Upper lobe of right lung (tissue), 1 donor: ENCODE data around the gene ZNF438. TPM values are rescaled to one million over a fixed set of nuclear protein-coding genes. Genes with fewer than 3 reads are reported as not detected.
A peak's percentile ranks its signal among the peaks of the same experiment; 100 is the strongest.

Source experiments
- ATAC-seq: fragments of 200-7000 bp; cut with Tn5 transposase; one replicate; pipeline ENCODE4 v1.9.1; 2020; ENCODE audit warnings: mild to moderate bottlenecking, moderate library complexity
- DNase-seq: peaks from one replicate; pipeline ENCODE4 v3.0.0-alpha.2; 2020
- H3K27ac ChIP-seq: fragments of 200-600 bp; one replicate; pipeline ENCODE4 v1.8.0; 2022
- H3K27me3 ChIP-seq: fragments of 200-600 bp; one replicate; pipeline ENCODE4 v1.8.0; 2022; ENCODE audit warnings: mild to moderate bottlenecking
- H3K36me3 ChIP-seq: fragments of 200-600 bp; one replicate; pipeline ENCODE4 v1.8.0; 2022
- H3K4me1 ChIP-seq: fragments of 200-600 bp; one replicate; pipeline ENCODE4 v1.8.0; 2022
- H3K4me3 ChIP-seq: fragments of 200-600 bp; one replicate; pipeline ENCODE4 v1.8.0; 2022; ENCODE audit warnings: mild to moderate bottlenecking
- H3K9me3 ChIP-seq: fragments of 200-600 bp; one replicate; pipeline ENCODE4 v1.8.0; 2022
- CTCF ChIP-seq: fragments of 200-600 bp; IDR thresholded peaks from one replicate; pipeline ENCODE4 v1.8.0; 2022; ENCODE audit warnings: antibody characterized with exemption
- intact Hi-C: fragments of 100-400 bp; cut with DNase I; formaldehyde crosslinking; loops from one replicate; pipeline ENCODE4 v1.11.0; 2022
- total RNA-seq: library from RNA; stranded (reverse); fragmentation: NEBNext Ultra II Directional; extraction: Animal tissue kit (Norgen Biotek cat#: 25700); gene quantifications from one replicate; pipeline ENCODE4 v1.2.1, GENCODE V29; 2021
- donor health status: DM: no; HTN: yes; CAD: no; lungs with severe emphysema.

ZNF438 gene
- total RNA-seq, 1 donor from 2014 or later, result 14.4 TPM

- H3K36me3 ChIP-seq, result no peaks in the 10 kb centered on the region
- intact Hi-C loops, result no loop called here
- H3K4me3 ChIP-seq, result no peak overlapping the region
- H3K27ac ChIP-seq, result peak overlapping the region; percentile 60
- H3K9me3 ChIP-seq, result no peaks in the 10 kb centered on the region
- ATAC-seq (no peak), DNase-seq (no peak)
- H3K27me3 ChIP-seq, result no peaks in the 10 kb centered on the region
- peaks cover 16% of the 10 kb centered on the region for H3K4me1 ChIP-seq
- no peak for TF ChIP-seq CTCF
Observed at GRCh38 chr10:30861976-30862375, 169.7 kb downstream of the ZNF438 start.

- DNase-seq (no peak), ATAC-seq (no peak)
- TF ChIP-seq CTCF, result no peak
- peaks cover 16% of the 10 kb centered on the region for H3K4me1 ChIP-seq
- H3K27ac ChIP-seq, result no peak overlapping the region
- H3K4me3 ChIP-seq, result no peak overlapping the region
- H3K27me3 ChIP-seq, result no peaks in the 10 kb centered on the region
- no peaks in the 10 kb centered on the region for H3K9me3 ChIP-seq
- no peaks in the 10 kb centered on the region for H3K36me3 ChIP-seq
- intact Hi-C loops, result no loop called here
Observed at GRCh38 chr10:30861221-30861620, 170.4 kb downstream of the ZNF438 start.

- DNase-seq, result no peak
- Histone ChIP-seq H3K4me1 (peaks cover 16% of the 10 kb centered on the region), H3K36me3 (no peaks in the 10 kb centered on the region), H3K4me3 (no peak overlapping the region), H3K27ac (no peak overlapping the region), H3K9me3 (no peaks in the 10 kb centered on the region), H3K27me3 (no peaks in the 10 kb centered on the region)
- intact Hi-C loops, result no loop called here
- TF ChIP-seq CTCF, result no peak
- peak; percentile 23 for ATAC-seq
Observed at GRCh38 chr10:30858499-30858898, 173.2 kb downstream of the ZNF438 start.

DNA sequence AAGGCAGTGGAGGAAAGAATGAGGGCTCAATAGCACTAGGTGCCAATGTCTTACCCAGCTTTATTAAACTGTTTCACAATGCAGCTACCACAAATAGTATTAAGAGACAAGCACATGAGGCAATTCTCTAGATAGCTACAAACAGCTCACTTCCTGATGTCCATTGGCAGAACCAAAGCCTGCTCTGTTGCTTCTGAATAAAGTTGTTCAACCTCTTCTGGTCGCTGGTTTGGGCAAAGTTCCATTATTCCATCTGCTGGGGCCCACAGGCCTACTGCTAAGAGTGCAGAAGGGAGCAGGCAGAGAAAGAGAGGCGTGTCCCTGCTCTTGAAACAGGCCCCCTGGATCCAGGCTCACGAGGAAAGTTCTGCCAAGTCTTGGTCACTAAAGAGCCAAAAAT, 173.9 kb downstream of the ZNF438 start:
- no peaks in the 10 kb centered on the region for H3K36me3 ChIP-seq
- H3K27ac ChIP-seq, result peak overlapping the region; percentile 24
- intact Hi-C loops, result no loop called here
- peak; percentile 81 for ATAC-seq
- H3K4me1 ChIP-seq, result peaks cover 16% of the 10 kb centered on the region
- no peak for TF ChIP-seq CTCF
- no peaks in the 10 kb centered on the region for H3K27me3 ChIP-seq
- no peak for DNase-seq
- H3K4me3 ChIP-seq, result no peak overlapping the region
- no peaks in the 10 kb centered on the region for H3K9me3 ChIP-seq

DNA sequence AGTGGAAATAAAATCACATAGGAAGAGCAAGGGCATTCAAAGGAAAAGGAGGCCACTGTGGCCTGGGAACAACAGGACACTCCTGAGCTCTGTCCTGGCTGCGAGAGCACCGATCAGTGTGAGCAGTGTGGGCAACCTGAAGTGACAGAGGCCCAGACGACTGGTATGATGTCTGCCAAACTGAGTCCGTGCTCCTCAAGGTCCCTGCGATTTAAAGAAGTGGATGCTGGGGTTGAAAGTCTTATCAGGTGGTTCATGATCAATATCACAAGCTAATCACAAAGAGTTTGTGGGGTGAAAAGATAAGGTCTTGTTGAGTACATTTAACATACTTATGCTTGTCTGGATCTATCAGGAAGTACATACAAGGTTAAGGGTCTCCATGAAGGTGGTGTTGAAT, 176.5 kb downstream of the ZNF438 start:
- TF ChIP-seq CTCF, result no peak

DNA sequence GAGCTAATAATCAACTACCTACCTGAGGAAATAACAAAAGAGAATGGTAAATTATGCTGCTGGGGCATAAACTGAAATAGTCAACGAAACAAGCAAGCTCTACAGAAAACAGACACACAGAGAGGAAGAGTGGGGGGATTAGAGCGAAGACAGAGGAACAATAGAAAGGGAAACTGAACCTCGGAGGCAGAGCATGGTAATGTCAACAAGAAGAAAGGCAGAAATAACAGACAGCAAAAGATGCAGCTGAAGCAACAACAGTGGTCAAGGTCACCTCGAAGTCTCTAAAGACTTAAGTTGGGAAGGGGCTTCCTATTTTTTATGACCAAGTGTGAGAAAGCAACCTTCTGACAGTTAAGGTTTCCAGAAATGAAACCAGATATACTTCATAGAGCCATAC, 177.0 kb downstream of the ZNF438 start:
- Histone ChIP-seq H3K36me3 (peaks cover 4% of the 10 kb centered on the region), H3K27me3 (no peaks in the 10 kb centered on the region), H3K4me1 (peaks cover 12% of the 10 kb centered on the region), H3K27ac (peak overlapping the region; percentile 21), H3K9me3 (no peaks in the 10 kb centered on the region), H3K4me3 (no peak overlapping the region)
- TF ChIP-seq CTCF, result no peak
- DNase-seq, result no peak
- ATAC-seq, result no peak
- intact Hi-C loops, result no loop called here

More for the DNA sequence above, 176.5 kb downstream of the ZNF438 start:
- H3K4me3 ChIP-seq, result no peak overlapping the region
- intact Hi-C loops, result no loop called here
- peaks cover 12% of the 10 kb centered on the region for H3K4me1 ChIP-seq
- no peaks in the 10 kb centered on the region for H3K27me3 ChIP-seq
- H3K36me3 ChIP-seq, result no peaks in the 10 kb centered on the region
- peak overlapping the region; percentile 21 for H3K27ac ChIP-seq
- ATAC-seq (no peak), DNase-seq (no peak)
- no peaks in the 10 kb centered on the region for H3K9me3 ChIP-seq
